Naive thymus-derived CD8-positive, alpha-beta T cell (primary cell): ENCODE data around the gene CHTOP. TPM values are rescaled to one million over a fixed set of nuclear protein-coding genes. Genes with fewer than 3 reads are reported as not detected.

ENCODE experiments used
- ATAC-seq, 2 donors: fragments of 150-1000 bp; cut with Tn5 transposase in 1 of 2; sonication (Bioruptor Pico), chemical (Tn5 transposase) in 1 of 2; 1 replicate in 1 of 2; 2 replicates in 1 of 2; pipeline ENCODE4 v1.10.0; 2021; ENCODE audit warnings: mild to moderate bottlenecking in 2 of 2, moderate library complexity in 2 of 2
- POLR2A ChIA-PET: fragments of 350-600 bp; sonication (Branson Sonifier 250); formaldehyde crosslinking; loops from one replicate; lab custom pipeline; 2021; ENCODE audit warnings: antibody characterized with exemption; lab: Charles Lee
- DNase-seq, 10 donors: peaks; one replicate each; pipeline versions ENCODE4 v3.0.0 to v3.0.0-alpha.2; 2020 to 2022
- H3K27ac Mint-ChIP-seq, 10 donors: one replicate each; pipeline ENCODE4 v1.8.0; 2020 to 2022; ENCODE audit warnings: mild to moderate bottlenecking in 10 of 10, mixed read lengths in 10 of 10, moderate library complexity in 4 of 10, inconsistent platforms in 1 of 10
- H3K27me3 Mint-ChIP-seq, 5 donors: one replicate each; pipeline ENCODE4 v1.8.0; 2021 to 2022; ENCODE audit warnings: mixed read lengths in 5 of 5
- H3K36me3 Mint-ChIP-seq, 3 donors: one replicate each; pipeline ENCODE4 v1.8.0; 2020 to 2022; ENCODE audit warnings: mixed read lengths in 3 of 3, mild to moderate bottlenecking in 2 of 3, inconsistent platforms in 1 of 3
- H3K4me1 Mint-ChIP-seq, 4 donors: one replicate each; pipeline ENCODE4 v1.8.0; 2021 to 2022; ENCODE audit warnings: mixed read lengths in 4 of 4
- H3K4me3 Mint-ChIP-seq, 10 donors: one replicate each; pipeline ENCODE4 v1.8.0; 2020 to 2022; ENCODE audit warnings: mild to moderate bottlenecking in 10 of 10, mixed read lengths in 10 of 10, moderate library complexity in 6 of 10, inconsistent platforms in 1 of 10
- H3K9me3 Mint-ChIP-seq, 9 donors: one replicate each; pipeline ENCODE4 v1.8.0; 2020 to 2022; ENCODE audit warnings: mixed read lengths in 9 of 9, mild to moderate bottlenecking in 3 of 9, inconsistent platforms in 1 of 9, moderate library complexity in 1 of 9
- microRNA-seq: library from miRNA; unstranded; fragments of <30 nt; microRNA quantifications from one replicate; pipeline ENCODE4 v1.2.0, GENCODE V29; 2022; ENCODE audit warnings: borderline microRNAs expressed
- polyA plus RNA-seq, 3 donors: library from polyadenylated mRNA; unstranded; fragments of 300-500 nt; fragmentation: Illumina TruSeq; gene quantifications; one replicate each; pipeline ENCODE4 v1.2.3, GENCODE V29; 2021
- total RNA-seq, 8 experiments: library from RNA in 2 of 8; stranded (reverse) in 2 of 8; gene quantifications; one replicate each; pipeline ENCODE4 v1.2.3 and lab custom pipeline; 2021 to 2026

CHTOP gene
- total and polyA plus RNA-seq, 5 experiments from 2014 or later, result 45.2 to 155 (median 74.7) TPM

DNA sequence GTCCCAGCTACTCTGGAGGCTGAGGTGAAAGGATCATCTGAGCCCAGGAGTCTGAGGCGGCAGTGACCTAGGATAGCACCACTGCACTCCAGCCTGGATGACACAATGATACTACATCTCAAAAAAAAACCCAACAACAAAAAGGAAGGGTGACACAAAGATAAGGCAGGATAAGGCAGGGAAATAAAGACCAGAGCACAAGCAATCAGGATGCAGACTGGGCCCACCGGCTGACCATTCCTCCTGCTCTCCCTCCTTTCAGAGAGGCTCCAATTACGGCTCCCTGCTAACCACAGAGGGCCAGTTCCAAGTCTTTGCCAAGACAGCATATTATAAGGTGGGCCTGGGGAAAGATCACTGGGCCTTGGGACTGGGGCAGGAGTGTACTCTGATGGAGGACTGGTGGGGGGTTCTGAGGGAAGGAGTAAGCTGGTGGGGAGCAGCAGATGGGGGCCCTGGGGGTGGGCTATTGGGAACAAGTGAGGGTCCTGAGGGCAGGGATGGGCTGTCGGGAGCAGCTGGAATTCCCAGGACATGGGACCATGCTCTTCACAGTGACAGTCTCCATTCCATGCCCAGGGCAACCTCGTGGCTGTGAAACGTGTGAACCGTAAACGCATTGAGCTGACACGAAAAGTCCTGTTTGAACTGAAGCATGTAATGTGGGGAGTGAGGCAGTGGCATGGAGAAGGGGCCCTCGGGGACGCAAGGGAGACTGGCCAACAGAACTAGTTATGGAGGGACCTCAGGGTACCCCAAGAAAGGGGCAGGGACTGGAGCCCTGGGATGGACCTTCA, 51.9 kb downstream of the CHTOP start:
- H3K9me3 Mint-ChIP-seq, result no peaks in the 10 kb centered on the region
- H3K4me1 Mint-ChIP-seq, result peaks cover 3 to 14% (median 6%) of the 10 kb centered on the region in 4 donors
- peaks cover 9 to 34% (median 13%) of the 10 kb centered on the region in 5 donors for H3K27me3 Mint-ChIP-seq
- H3K4me3 Mint-ChIP-seq, result no peak overlapping the region
- no peak for DNase-seq
- no peaks in the 10 kb centered on the region for H3K36me3 Mint-ChIP-seq
- ATAC-seq, result no peak
- POLR2A ChIA-PET, result interaction anchor here (0.6 to 1.4 kb wide), 2 partner anchors 27 to 99 kb away, joined by 3 to 4 read pairs; partner anchors contain the start of gene SNAPIN
- H3K27ac Mint-ChIP-seq, result peak overlapping the region in 1 of 10 donors; percentile 32

DNA sequence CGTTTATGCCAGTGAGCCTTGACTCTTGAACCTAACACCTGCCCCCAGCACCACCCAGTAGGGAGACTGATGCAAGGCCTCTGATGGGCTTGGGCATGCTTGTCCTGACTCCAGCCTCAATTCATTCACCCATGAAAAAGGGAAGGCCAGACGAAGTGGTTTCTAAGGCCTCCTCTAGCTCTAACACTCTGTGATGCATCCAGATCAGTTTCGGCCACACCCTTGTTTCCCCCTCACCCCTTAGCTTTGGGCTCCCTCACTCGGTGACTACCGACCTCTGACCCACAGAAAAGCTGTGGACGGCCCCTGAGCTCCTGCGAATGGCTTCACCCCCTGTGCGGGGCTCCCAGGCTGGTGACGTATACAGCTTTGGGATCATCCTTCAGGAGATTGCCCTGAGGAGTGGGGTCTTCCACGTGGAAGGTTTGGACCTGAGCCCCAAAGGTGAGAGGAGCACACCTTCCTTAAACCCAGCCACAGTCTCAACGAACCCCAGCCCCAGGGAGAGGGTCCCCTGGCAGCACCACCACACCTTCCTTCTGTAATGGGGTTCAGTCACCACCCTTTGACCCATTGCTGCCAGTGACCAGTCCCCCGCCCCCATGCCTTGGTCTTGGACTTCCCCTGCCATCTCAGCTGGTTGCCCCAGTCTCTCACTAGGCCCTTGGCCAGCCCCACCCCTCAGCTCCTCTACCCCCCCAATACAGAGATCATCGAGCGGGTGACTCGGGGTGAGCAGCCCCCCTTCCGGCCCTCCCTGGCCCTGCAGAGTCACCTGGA, 53.7 kb downstream of the CHTOP start:
- POLR2A ChIA-PET, result no interaction called here
- Mint-ChIP-seq H3K9me3 (no peaks in the 10 kb centered on the region), H3K36me3 (no peaks in the 10 kb centered on the region), H3K27me3 (peaks cover 2 to 25% (median 6%) of the 10 kb centered on the region in 5 donors), H3K4me1 (peaks cover 7 to 21% (median 11%) of the 10 kb centered on the region in 4 donors), H3K4me3 (no peak overlapping the region), H3K27ac (no peak overlapping the region)
- no peak for ATAC-seq
- no peak for DNase-seq

DNA sequence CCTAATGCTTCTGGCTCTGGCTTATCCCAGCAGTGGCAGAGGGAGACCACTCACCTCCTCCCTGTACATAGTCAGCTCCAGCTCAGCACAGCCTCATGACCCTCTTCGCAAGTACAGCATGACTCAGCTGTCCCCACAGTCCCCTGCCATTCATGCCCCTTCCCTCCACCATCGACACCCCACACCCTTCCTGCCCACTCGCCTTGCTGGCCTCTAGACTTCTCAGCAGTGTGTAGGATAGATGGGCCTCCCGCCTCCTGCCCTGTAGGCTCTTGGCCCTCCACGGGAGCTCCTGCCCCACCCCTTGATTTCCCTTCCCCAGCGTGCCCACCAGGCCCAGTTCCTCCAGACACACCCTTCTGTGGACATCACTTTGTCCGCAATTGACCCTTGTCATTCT, 54.4 kb downstream of the CHTOP start:
- H3K9me3 Mint-ChIP-seq, result no peaks in the 10 kb centered on the region
- peaks cover 2 to 23% (median 6%) of the 10 kb centered on the region in 5 donors for H3K27me3 Mint-ChIP-seq
- peak overlapping the region in 2 of 10 donors; percentile 40 to 57 for H3K27ac Mint-ChIP-seq
- H3K4me3 Mint-ChIP-seq, result no peak overlapping the region
- no peak for DNase-seq
- POLR2A ChIA-PET, result no interaction called here
- peaks cover 7 to 21% (median 11%) of the 10 kb centered on the region in 4 donors for H3K4me1 Mint-ChIP-seq
- H3K36me3 Mint-ChIP-seq, result no peaks in the 10 kb centered on the region
- no peak for ATAC-seq

DNA sequence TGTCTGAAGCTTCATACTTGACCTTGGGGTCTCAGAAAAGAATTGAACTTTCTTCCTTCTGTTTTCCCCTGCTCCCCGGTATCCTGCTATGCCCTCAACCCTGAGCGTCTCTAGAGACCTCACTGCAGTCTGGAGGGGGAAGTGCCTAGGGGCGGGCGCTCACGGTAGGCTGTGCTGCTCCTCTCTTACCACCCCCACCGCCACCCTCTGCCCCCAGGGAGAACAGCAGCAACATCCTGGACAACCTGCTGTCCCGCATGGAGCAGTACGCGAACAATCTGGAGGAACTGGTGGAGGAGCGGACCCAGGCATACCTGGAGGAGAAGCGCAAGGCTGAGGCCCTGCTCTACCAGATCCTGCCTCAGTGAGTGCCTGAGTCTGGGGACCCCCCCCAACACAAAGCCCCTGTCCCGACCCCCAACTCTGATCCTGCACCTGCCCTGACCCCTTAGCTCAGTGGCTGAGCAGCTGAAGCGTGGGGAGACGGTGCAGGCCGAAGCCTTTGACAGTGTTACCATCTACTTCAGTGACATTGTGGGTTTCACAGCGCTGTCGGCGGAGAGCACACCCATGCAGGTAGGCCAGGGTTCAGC, 55.0 kb downstream of the CHTOP start:
- POLR2A ChIA-PET, result interaction anchor here (0.5 kb wide), 1 partner anchor 172 kb away, joined by 3 read pairs; no protein-coding TSS in a partner anchor
- ATAC-seq (no peak), DNase-seq (no peak)
- peak overlapping the region in 1 of 10 donors; percentile 57 for H3K27ac Mint-ChIP-seq
- peaks cover 7 to 21% (median 11%) of the 10 kb centered on the region in 4 donors for H3K4me1 Mint-ChIP-seq
- H3K4me3 Mint-ChIP-seq, result no peak overlapping the region
- no peaks in the 10 kb centered on the region for H3K9me3 Mint-ChIP-seq
- H3K27me3 Mint-ChIP-seq, result peaks cover 2 to 18% (median 3%) of the 10 kb centered on the region in 5 donors
- no peaks in the 10 kb centered on the region for H3K36me3 Mint-ChIP-seq

DNA sequence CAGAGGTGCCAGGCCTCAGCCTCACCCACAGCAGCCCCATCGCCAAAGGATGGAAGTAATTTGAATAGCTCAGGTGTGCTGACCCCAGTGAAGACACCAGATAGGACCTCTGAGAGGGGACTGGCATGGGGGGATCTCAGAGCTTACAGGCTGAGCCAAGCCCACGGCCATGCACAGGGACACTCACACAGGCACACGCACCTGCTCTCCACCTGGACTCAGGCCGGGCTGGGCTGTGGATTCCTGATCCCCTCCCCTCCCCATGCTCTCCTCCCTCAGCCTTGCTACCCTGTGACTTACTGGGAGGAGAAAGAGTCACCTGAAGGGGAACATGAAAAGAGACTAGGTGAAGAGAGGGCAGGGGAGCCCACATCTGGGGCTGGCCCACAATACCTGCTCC, 59.6 kb downstream of the CHTOP start:
- Mint-ChIP-seq H3K9me3 (no peaks in the 10 kb centered on the region), H3K27me3 (peaks cover 0 to 13% (median 2%) of the 10 kb centered on the region in 5 donors), H3K4me3 (peak overlapping the region in 1 of 10 donors; percentile 38), H3K4me1 (peaks cover 8 to 27% (median 13%) of the 10 kb centered on the region in 4 donors), H3K36me3 (no peaks in the 10 kb centered on the region), H3K27ac (peak overlapping the region in 3 of 10 donors; percentile 3 to 58 (median 46))
- POLR2A ChIA-PET, result no interaction called here
- ATAC-seq (no peak), DNase-seq (no peak)

Small RNAs within 50 kb of the gene (microRNA-seq; reads per million reads assigned to microRNA genes)
- gene MIR8083, result not detected

Other genes with a start within 250 kb of the CHTOP start
- gene S100A8, start 243.0 kb upstream of the CHTOP start, total RNA-seq, result not detected
- 10 to 100 TPM in 2 of 3 donors, 1 to 10 TPM in 1; 1.0 to 12.4 (median 11.6) TPM for gene S100A8, start 243.0 kb upstream of the CHTOP start, polyA plus RNA-seq
- not detected for gene S100A7A, start 217.5 kb upstream of the CHTOP start, total RNA-seq
- not detected for gene S100A7A, start 217.5 kb upstream of the CHTOP start, polyA plus RNA-seq
- not detected for gene S100A7, start 173.4 kb upstream of the CHTOP start, total RNA-seq
- gene S100A7, start 173.4 kb upstream of the CHTOP start, polyA plus RNA-seq, result not detected
- gene S100A6, start 98.1 kb upstream of the CHTOP start, total RNA-seq, result 100 to 1,000 TPM; 223 to 232 TPM
- 100 to 1,000 TPM; 443 to 707 (median 568) TPM for gene S100A6, start 98.1 kb upstream of the CHTOP start, polyA plus RNA-seq
- 1 to 10 TPM in 1 of 2 experiments, not detected in 1; 1.4 TPM for gene S100A5, start 93.1 kb upstream of the CHTOP start, total RNA-seq
- gene S100A5, start 93.1 kb upstream of the CHTOP start, polyA plus RNA-seq, result under 1 TPM in 2 of 3 donors, not detected in 1; 0.63 to 0.78 TPM
- 100 to 1,000 TPM; 115 to 129 TPM for gene S100A4, start 88.3 kb upstream of the CHTOP start, total RNA-seq
- 1,000 to 10,000 TPM in 1 of 3 donors, 100 to 1,000 TPM in 2; 421 to 1,131 (median 581) TPM for gene S100A4, start 88.3 kb upstream of the CHTOP start, polyA plus RNA-seq
- gene S100A3, start 84.8 kb upstream of the CHTOP start, total RNA-seq, result not detected
- not detected for gene S100A3, start 84.8 kb upstream of the CHTOP start, polyA plus RNA-seq
- gene S100A2, start 68.2 kb upstream of the CHTOP start, total RNA-seq, result not detected
- not detected for gene S100A2, start 68.2 kb upstream of the CHTOP start, polyA plus RNA-seq
- not detected for gene S100A16, start 20.9 kb upstream of the CHTOP start, total RNA-seq
- gene S100A16, start 20.9 kb upstream of the CHTOP start, polyA plus RNA-seq, result not detected
- not detected for gene S100A14, start 17.7 kb upstream of the CHTOP start, total RNA-seq
- gene S100A14, start 17.7 kb upstream of the CHTOP start, polyA plus RNA-seq, result not detected
- gene S100A13, start 6.6 kb upstream of the CHTOP start, total RNA-seq, result 1 to 10 TPM; 5.3 to 6.0 TPM
- 1 to 10 TPM in 2 of 3 donors, under 1 TPM in 1; 0.94 to 1.9 (median 1.1) TPM for gene S100A13, start 6.6 kb upstream of the CHTOP start, polyA plus RNA-seq
- not detected for gene S100A1, start 5.6 kb upstream of the CHTOP start, total RNA-seq
- not detected for gene S100A1, start 5.6 kb upstream of the CHTOP start, polyA plus RNA-seq
- gene SNAPIN, start 24.6 kb downstream of the CHTOP start, total RNA-seq, result 10 to 100 TPM; 28.2 to 30.7 TPM
- 10 to 100 TPM; 66.6 to 77.4 (median 72.3) TPM for gene SNAPIN, start 24.6 kb downstream of the CHTOP start, polyA plus RNA-seq
- gene ILF2, start 36.9 kb downstream of the CHTOP start, total RNA-seq, result 100 to 1,000 TPM in 1 of 2 experiments, 10 to 100 TPM in 1; 96.8 to 101 TPM
- 100 to 1,000 TPM; 115 to 140 (median 121) TPM for gene ILF2, start 36.9 kb downstream of the CHTOP start, polyA plus RNA-seq
- not detected for gene NPR1, start 44.6 kb downstream of the CHTOP start, total RNA-seq
- not detected for gene NPR1, start 44.6 kb downstream of the CHTOP start, polyA plus RNA-seq
- 10 to 100 TPM; 58.2 to 60.6 TPM for gene INTS3, start 94.0 kb downstream of the CHTOP start, total RNA-seq
- gene INTS3, start 94.0 kb downstream of the CHTOP start, polyA plus RNA-seq, result 10 to 100 TPM in 2 of 3 donors, 1 to 10 TPM in 1; 10.0 to 13.8 (median 10.8) TPM
- gene SLC27A3, start 141.3 kb downstream of the CHTOP start, total RNA-seq, result 10 to 100 TPM; 15.3 to 18.5 TPM
- gene SLC27A3, start 141.3 kb downstream of the CHTOP start, polyA plus RNA-seq, result 10 to 100 TPM in 2 of 3 donors, 1 to 10 TPM in 1; 8.4 to 15.6 (median 10.0) TPM